HG02840 (cell line): ENCODE results near the gene GMDS.

Experiments used
- ATAC-seq: cut with Tn5 transposase; IDR thresholded peaks from one replicate; pipeline ENCODE4 v1.9.1; 2021; ENCODE audit warnings: mild to moderate bottlenecking, moderate library complexity, moderate number of reproducible peaks; ENCODE audit not compliant: unreplicated experiment, low FRiP score

The GMDS gene

GRCh38 chr6:1605893-1606779 lies 639.3 kb downstream of the GMDS start:
- ATAC-seq: no peak

- ATAC-seq: no peak
These were observed 640.2 kb downstream of the GMDS start for GRCh38 chr6:1605004-1605892.

- ATAC-seq: peak; percentile 59
These were observed 641.0 kb downstream of the GMDS start for GRCh38 chr6:1604158-1605003.

- no peak for ATAC-seq
These were observed 641.7 kb downstream of the GMDS start for GRCh38 chr6:1603708-1604107.

GRCh38 chr6:1602049-1602713 lies 643.2 kb downstream of the GMDS start:
- ATAC-seq: no peak

GRCh38 chr6:1601158-1602048 lies 644.0 kb downstream of the GMDS start:
- no peak for ATAC-seq

- ATAC-seq: no peak
These were observed 644.6 kb downstream of the GMDS start for GRCh38 chr6:1600764-1601157.

GRCh38 chr6:1600063-1600763 lies 645.2 kb downstream of the GMDS start:
- no peak for ATAC-seq

GRCh38 chr6:1599469-1599868 lies 645.9 kb downstream of the GMDS start:
- no peak for ATAC-seq

GRCh38 chr6:1598886-1599285 lies 646.5 kb downstream of the GMDS start:
- ATAC-seq: no peak

- no peak for ATAC-seq
These were observed 647.0 kb downstream of the GMDS start for GRCh38 chr6:1598433-1598832.

GRCh38 chr6:1597924-1598323 lies 647.5 kb downstream of the GMDS start:
- no peak for ATAC-seq

- no peak for ATAC-seq
These were observed 648.2 kb downstream of the GMDS start for GRCh38 chr6:1597121-1597744.

- ATAC-seq: no peak
These were observed 649.1 kb downstream of the GMDS start for GRCh38 chr6:1596088-1596852.

GRCh38 chr6:1595271-1596087 lies 649.9 kb downstream of the GMDS start:
- no peak for ATAC-seq

GRCh38 chr6:1594445-1595200 lies 650.8 kb downstream of the GMDS start:
- no peak for ATAC-seq
